CD4-positive, alpha-beta T cell treated with Interleukin-21 for 1 hour (primary cell): ENCODE data around the gene IGFN1.
"Not testable (repeated sequence)": the region's sequence is repeated elsewhere in the genome, so short reads cannot be mapped to it uniquely, and the experiment has no call there.

Source experiments
- DNase-seq: peaks from one replicate; pipeline ENCODE4 v3.0.0-alpha.2; 2020

The IGFN1 gene

GRCh38 chr1:201219481-201220387, 29.1 kb downstream of the IGFN1 start:
- DNase-seq, result no peak

DNA sequence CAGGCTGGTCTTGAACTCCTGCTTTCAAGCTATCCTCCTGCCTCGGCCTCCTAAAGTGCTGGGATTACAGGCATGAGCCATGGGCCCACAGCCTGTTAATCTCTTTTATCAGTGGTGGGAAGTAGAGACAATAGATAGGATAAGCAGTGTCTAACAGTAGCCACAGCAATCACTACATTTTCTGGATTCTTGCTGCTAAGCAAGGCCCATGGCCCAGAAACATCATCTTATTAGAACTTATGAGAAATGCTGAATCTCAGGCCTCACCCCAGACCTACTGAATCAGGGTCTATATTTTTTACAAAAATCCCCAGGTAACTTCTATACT, 29.7 kb downstream of the IGFN1 start:
- no peak for DNase-seq

DNA sequence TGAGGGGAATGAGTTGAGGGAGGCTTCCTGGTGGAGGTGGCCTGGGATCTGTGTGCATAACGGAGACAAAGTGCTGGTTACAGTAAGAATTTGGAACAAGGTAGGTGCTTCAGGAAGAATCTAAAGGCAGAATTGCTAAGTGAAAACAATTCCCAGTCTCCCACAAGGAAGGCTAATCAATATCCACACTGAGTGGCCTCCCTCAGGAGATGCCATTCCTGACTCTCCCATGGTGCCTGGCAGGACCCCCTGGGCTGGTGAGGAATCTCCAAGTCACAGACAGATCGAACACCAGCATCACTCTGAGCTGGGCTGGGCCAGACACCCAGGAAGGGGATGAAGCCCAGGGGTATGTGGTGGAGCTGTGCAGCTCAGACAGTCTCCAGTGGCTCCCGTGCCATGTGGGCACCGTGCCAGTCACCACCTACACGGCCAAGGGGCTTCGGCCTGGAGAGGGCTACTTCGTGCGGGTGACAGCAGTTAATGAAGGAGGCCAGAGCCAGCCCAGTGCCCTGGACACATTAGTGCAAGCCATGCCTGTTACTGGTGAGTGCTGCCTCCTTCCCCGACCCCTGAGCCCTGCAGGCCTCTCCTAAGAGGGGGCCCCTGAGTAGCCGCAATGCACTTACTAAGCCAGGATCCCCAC, 30.7 kb downstream of the IGFN1 start:
- DNase-seq, result no peak

DNA sequence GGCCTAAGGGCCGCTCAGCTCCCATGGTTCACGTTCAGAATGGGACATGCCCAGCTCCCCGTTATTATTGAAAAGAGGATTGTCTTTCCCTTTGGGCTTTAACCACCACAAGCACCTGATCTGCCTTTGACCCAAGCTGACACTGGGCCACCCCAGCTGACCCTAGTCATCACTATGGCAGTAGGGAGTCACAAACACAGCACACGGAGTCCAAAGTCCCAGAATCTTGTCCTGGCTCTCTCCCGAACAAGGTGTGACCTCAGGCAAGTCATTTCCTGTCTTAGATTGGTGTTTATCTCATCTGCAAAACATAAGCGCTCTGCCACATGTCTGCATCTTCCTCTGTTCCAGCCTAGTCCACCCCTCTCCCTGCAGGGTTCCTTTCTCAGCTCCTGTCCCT, 31.5 kb downstream of the IGFN1 start:
- no peak for DNase-seq

GRCh38 chr1:201223852-201224665, 33.4 kb downstream of the IGFN1 start:
- DNase-seq, result no peak

DNA sequence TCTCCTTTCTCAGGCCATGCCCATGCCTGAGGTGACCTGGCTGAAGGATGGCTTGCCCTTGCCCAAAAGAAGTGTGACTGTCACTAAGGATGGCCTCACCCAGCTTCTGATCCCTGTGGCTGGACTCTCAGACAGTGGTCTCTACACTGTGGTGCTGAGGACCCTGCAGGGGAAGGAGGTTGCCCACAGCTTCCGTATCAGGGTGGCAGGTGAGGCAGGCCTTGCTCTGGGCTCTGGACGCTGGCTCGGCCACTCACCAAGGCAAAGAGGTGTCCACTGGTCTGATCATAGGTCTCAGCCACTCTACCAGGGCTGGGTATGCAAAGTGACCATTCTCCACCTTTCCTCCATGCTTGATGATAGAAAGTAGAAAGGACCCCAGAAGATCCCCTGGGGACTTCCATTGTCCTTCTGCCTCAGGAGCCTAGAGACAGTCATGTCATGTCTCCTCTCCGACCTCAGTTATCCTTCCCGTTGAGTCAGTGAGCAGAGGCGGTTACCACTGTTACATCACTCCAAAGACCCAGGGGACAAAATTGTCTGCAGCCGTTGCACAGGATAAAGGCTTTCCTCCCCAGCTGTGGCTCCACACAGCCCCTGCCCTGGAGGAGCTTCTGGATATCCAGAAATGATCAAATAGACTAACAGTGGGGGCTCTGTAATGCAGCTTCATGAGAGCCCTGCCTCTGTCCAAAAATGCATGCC, 34.2 kb downstream of the IGFN1 start:
- no peak for DNase-seq

- no peak for DNase-seq
Measured at GRCh38 chr1:201226178-201226514, 35.5 kb downstream of the IGFN1 start.

DNA sequence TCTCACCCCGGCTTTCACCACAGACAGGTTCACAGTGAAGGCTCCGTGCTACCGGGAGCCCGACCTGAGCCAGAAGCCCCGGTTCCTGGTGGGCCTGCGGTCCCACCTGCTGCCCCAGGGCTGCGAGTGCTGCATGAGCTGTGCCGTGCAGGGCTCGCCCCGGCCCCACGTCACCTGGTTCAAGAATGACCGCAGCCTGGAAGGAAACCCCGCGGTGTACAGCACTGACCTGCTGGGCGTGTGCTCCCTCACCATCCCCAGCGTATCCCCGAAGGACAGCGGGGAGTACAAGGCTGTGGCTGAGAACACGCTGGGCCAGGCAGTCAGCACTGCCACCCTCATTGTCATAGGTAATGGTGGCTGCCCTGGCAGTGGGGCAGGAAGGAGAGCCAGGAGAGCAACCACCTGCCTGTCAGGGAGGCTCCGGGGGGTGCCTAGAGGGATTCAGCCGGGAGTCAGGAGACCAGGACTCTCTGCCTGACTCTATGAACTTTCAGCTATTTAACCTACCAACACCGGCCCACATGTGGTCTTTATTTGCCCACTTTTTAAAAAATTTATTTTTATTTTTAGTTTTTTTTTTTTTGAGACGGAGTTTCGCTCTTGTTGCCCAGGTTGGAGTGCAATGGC, 36.4 kb downstream of the IGFN1 start:
- DNase-seq, result no peak

- no peak for DNase-seq
Measured at GRCh38 chr1:201228011-201228983, 37.7 kb downstream of the IGFN1 start.

GRCh38 chr1:201229095-201229494, 38.5 kb downstream of the IGFN1 start:
- no peak for DNase-seq

DNA sequence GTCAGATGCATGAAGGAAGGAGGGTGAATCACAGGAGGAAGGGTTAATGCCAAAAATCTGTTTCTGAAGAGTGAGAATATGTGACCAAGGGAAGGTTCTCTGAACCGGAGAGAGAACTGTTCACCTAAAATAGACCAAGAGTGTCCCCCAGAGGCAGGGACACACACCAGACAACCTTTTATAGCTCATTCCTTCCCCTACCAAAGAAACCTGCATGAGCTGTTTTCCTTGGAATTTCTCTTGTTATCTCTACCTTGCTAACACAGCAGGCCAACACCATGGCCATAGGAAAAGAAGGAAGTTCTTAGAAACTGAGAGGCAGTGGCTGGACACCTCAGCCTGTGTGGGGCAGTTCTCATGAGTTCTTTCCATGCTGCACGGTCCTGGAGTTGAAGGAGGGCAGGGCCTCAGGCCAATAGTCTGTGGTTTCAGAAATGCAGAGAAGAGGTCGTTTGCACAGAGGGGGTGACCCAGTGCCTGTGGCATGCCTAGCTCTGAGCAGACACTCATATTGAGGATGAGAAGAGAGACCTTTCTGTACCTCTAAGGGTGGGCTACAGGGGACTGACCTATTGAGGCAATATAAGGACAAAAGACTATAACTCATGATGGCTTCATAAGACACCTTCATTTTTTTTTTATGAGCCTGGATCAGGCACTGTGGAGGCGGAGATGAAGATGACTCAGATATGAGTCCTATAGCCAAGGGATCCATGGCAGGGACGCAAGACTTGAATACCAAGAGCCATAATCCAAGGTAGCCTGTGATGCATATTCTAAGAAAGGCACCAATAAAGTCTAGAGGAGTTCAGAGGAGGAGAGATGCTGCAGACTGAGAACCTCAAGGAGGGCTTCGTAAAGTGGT, 39.4 kb downstream of the IGFN1 start:
- DNase-seq, result no peak

DNA sequence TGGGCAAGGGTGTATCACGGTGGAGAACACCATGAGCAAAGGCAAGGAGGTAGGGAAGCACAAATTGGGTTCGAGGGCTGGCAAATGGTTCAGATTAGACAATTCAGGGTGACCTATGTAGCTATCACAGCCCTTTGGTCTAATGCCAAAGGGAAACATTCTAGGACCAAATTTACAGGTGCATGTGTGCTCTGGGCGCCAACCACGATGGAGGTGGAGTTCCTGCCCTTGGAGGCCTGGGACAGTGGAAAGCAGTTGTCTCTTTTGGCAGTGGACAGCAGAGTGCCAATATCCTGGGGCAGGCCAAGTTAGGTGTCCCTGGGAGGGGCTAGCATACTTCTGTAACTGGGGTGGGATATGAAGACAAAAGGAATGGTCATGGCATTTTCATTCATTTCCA, 40.1 kb downstream of the IGFN1 start:
- no peak for DNase-seq

DNA sequence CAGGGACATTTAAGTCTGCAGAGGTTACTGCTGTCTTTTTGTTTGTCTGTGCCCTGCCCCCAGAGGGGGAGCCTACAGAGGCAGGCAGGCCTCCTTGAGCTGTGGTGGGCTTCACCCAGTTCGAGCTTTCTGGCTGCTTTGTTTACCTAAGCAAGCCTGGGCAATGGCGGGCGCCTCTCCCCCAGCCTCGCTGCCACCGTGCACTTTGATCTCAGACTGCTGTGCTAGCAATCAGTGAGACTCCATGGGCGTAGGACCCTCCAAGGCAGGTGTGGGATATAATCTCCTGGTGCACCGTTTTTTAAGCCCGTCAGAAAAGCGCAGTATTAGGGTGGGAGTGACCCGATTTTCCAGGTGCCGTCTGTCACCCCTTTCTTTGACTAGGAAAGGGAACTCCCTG, 49.0 kb downstream of the IGFN1 start:
- not testable (repeated sequence) for DNase-seq

GRCh38 chr1:201240171-201240570, 49.5 kb downstream of the IGFN1 start:
- no peak for DNase-seq

DNA sequence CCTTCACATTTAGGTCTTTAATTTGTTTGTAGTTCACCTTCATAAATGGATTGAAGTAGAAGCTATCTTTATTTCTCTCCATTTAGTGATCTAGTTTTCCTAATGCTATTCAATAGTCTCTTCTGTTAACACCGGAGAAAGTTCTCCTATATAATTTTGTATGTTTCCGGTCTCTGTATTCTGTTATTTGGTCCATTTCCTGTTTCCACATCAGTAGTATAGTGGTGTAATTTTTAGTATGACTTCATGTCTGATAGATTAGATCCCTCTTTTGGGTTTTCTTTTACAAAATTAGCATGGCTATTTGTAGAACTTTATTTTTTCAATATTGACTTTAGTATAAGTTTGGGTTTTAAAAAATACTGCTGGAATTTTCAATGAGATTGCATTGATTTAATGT, 51.1 kb downstream of the IGFN1 start:
- DNase-seq, result no peak

GRCh38 chr1:201245082-201245481, 54.5 kb downstream of the IGFN1 start:
- no peak for DNase-seq

- no peak for DNase-seq
Measured at GRCh38 chr1:201248721-201249559, 58.3 kb downstream of the IGFN1 start.

- no peak for DNase-seq
Measured at GRCh38 chr1:201250326-201251011, 59.8 kb downstream of the IGFN1 start.

DNA sequence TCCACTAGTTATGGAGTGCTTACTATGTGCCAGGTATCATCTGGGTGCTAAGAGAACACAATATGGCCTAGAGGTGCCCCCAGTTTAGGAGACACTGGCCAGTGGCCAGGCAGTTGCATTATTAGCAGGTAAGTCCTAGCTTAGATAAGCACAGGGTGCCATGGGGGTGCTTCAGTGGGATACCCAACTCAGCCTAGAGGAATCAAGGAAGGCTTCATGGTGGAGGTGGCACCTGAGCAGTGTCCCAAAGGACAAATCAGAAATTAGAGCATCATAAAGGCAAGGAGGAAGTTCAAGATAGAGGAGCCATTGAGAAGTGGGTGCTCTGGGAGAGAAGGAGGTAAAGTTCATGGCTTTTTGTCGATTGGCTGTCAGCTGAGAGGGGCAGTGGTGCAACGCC, 60.8 kb downstream of the IGFN1 start:
- DNase-seq, result no peak
